Activated CD8-positive, alpha-beta T cell treated with anti-CD3 and anti-CD28 coated beads, Interleukin-2, amount 10 ng/mL, durations not matched to agents 7 days and 5 days (primary cell): ENCODE data around the gene RPL5. TPM values are rescaled to one million over a fixed set of nuclear protein-coding genes. Genes with fewer than 3 reads are reported as not detected.

ENCODE experiments used
- ATAC-seq: fragments of 150-1000 bp; cut with Tn5 transposase; one replicate; pipeline ENCODE4 v1.10.0; 2021; ENCODE audit warnings: moderate library complexity
- CTCF ChIA-PET: fragments of 350-600 bp; sonication (Branson Sonifier 250); formaldehyde crosslinking; loops from one replicate; lab custom pipeline; 2021; ENCODE audit warnings: antibody characterized with exemption; lab: Charles Lee
- POLR2A ChIA-PET: fragments of 350-600 bp; sonication (Branson Sonifier 250); formaldehyde crosslinking; loops from one replicate; lab custom pipeline; 2021; ENCODE audit warnings: antibody characterized with exemption; lab: Charles Lee
- DNase-seq: peaks from one replicate; pipeline ENCODE4 v3.0.0-alpha.2; 2020
- H3K27ac Mint-ChIP-seq: one replicate; pipeline ENCODE4 v1.8.0; 2021; ENCODE audit warnings: mild to moderate bottlenecking, mixed read lengths
- H3K27me3 Mint-ChIP-seq: one replicate; pipeline ENCODE4 v1.8.0; 2021; ENCODE audit warnings: low read depth, mixed read lengths
- H3K36me3 Mint-ChIP-seq: one replicate; pipeline ENCODE4 v1.8.0; 2021; ENCODE audit warnings: low read depth, mixed read lengths
- H3K4me1 Mint-ChIP-seq: one replicate; pipeline ENCODE4 v1.8.0; 2021; ENCODE audit warnings: low read depth, mixed read lengths
- H3K4me3 Mint-ChIP-seq: one replicate; pipeline ENCODE4 v1.8.0; 2021; ENCODE audit warnings: mild to moderate bottlenecking, mixed read lengths
- H3K9me3 Mint-ChIP-seq: one replicate; pipeline ENCODE4 v1.8.0; 2022; ENCODE audit warnings: mixed read lengths; ENCODE audit not compliant: insufficient read depth
- total RNA-seq, 2 experiments: library from RNA; stranded (reverse); gene quantifications; one replicate each; pipeline ENCODE4 v1.2.3, GENCODE V29; 2021

RPL5 gene
- total RNA-seq, 2 experiments from 2014 or later, result 816 to 821 TPM

GRCh38 chr1:92797297-92797696 lies 34.5 kb upstream of the RPL5 start:
- Mint-ChIP-seq H3K9me3 (no peaks in the 10 kb centered on the region), H3K27me3 (peaks cover 52% of the 10 kb centered on the region), H3K27ac (no peak overlapping the region), H3K4me3 (no peak overlapping the region), H3K36me3 (no peaks in the 10 kb centered on the region), H3K4me1 (no peaks in the 10 kb centered on the region)
- ATAC-seq (no peak), DNase-seq (no peak)
- ChIA-PET CTCF (interaction anchor here (0.6 to 1.2 kb wide), 2 partner anchors 48 to 453 kb away, joined by 3 to 4 read pairs; no protein-coding TSS in a partner anchor), POLR2A (no interaction called here)

- H3K27ac Mint-ChIP-seq, result no peak overlapping the region
- H3K4me3 Mint-ChIP-seq, result no peak overlapping the region
- no peaks in the 10 kb centered on the region for H3K4me1 Mint-ChIP-seq
- ATAC-seq (no peak), DNase-seq (no peak)
- no peaks in the 10 kb centered on the region for H3K36me3 Mint-ChIP-seq
- ChIA-PET CTCF (interaction anchor here (0.6 to 1.2 kb wide), 2 partner anchors 49 to 454 kb away, joined by 3 to 4 read pairs; no protein-coding TSS in a partner anchor), POLR2A (no interaction called here)
- no peaks in the 10 kb centered on the region for H3K9me3 Mint-ChIP-seq
- peaks cover 47% of the 10 kb centered on the region for H3K27me3 Mint-ChIP-seq
Observed at GRCh38 chr1:92797961-92798360, 33.9 kb upstream of the RPL5 start.

- ATAC-seq, result no peak
- no peak overlapping the region for H3K27ac Mint-ChIP-seq
- H3K9me3 Mint-ChIP-seq, result no peaks in the 10 kb centered on the region
- H3K4me1 Mint-ChIP-seq, result no peaks in the 10 kb centered on the region
- no peaks in the 10 kb centered on the region for H3K36me3 Mint-ChIP-seq
- DNase-seq, result no peak
- no peak overlapping the region for H3K4me3 Mint-ChIP-seq
- H3K27me3 Mint-ChIP-seq, result peaks cover 23% of the 10 kb centered on the region
- ChIA-PET CTCF (interaction anchor here (1.6 kb wide), 1 partner anchor 29 kb away, joined by 4 read pairs; the partner anchor contains the start of gene RPL5), POLR2A (no interaction called here)
Observed at GRCh38 chr1:92803140-92803887, 28.5 kb upstream of the RPL5 start.

- no peak overlapping the region for H3K27ac Mint-ChIP-seq
- H3K4me1 Mint-ChIP-seq, result no peaks in the 10 kb centered on the region
- H3K27me3 Mint-ChIP-seq, result peaks cover 26% of the 10 kb centered on the region
- H3K9me3 Mint-ChIP-seq, result no peaks in the 10 kb centered on the region
- H3K36me3 Mint-ChIP-seq, result no peaks in the 10 kb centered on the region
- DNase-seq (no peak), ATAC-seq (no peak)
- CTCF ChIA-PET, result interaction anchor here (0.7 to 1.6 kb wide), 3 partner anchors 13 to 112 kb away, joined by 3 to 4 read pairs (median 4); partner anchors contain the start of gene RPL5
- no peak overlapping the region for H3K4me3 Mint-ChIP-seq
- POLR2A ChIA-PET, result no interaction called here
Observed at GRCh38 chr1:92804721-92805201, 27.1 kb upstream of the RPL5 start.

DNA sequence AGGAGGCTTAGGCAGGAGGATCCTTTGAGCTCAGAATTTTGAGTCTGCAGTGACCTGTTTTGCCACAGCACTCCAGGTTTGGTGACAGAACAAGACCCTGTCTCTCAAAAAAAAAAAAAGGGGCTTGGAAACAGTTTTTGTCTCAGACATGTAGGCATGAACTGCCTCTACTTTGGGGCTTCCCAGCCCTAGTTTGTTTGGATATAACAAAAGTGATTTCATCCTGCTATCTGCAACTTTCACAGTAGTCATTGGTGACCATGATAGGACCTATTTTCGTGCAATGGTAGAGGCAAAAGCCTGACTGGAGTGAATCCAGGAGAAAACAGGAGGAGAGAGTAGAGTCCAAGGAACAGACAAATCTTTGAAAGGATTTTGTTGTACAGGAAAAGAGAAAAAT lies 26.6 kb upstream of the RPL5 start:
- ChIA-PET CTCF (interaction anchor here (0.7 to 1.6 kb wide), 3 partner anchors 13 to 112 kb away, joined by 3 to 4 read pairs (median 4); partner anchors contain the start of gene RPL5), POLR2A (no interaction called here)
- no peaks in the 10 kb centered on the region for H3K36me3 Mint-ChIP-seq
- H3K4me3 Mint-ChIP-seq, result no peak overlapping the region
- ATAC-seq (no peak), DNase-seq (no peak)
- H3K4me1 Mint-ChIP-seq, result no peaks in the 10 kb centered on the region
- peaks cover 26% of the 10 kb centered on the region for H3K27me3 Mint-ChIP-seq
- H3K27ac Mint-ChIP-seq, result no peak overlapping the region
- H3K9me3 Mint-ChIP-seq, result no peaks in the 10 kb centered on the region

DNA sequence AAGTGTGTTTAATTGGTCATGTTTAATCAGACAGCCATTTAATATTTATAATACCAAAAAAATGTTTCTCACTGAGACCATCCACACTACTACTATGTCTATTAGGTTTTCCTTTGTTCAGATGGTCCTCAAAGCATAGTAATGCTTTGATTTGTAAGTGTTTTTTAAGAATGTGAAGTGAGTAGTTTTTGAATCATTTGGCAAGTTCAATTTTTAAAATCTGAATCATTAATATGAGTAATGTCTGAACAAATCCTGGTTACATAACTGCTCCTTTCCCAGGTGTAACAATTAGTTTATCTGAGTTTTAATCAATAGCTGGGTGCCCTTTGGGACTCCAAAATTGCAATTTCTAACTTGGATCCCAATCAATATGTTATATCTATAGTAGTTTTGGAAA lies 23.5 kb upstream of the RPL5 start:
- Mint-ChIP-seq H3K4me1 (no peaks in the 10 kb centered on the region), H3K27ac (no peak overlapping the region), H3K4me3 (no peak overlapping the region), H3K36me3 (no peaks in the 10 kb centered on the region), H3K9me3 (no peaks in the 10 kb centered on the region), H3K27me3 (peaks cover 27% of the 10 kb centered on the region)
- ChIA-PET POLR2A (no interaction called here), CTCF (interaction anchor here (1.6 kb wide), 1 partner anchor 10 kb away, joined by 4 read pairs; no protein-coding TSS in a partner anchor)
- ATAC-seq (no peak), DNase-seq (no peak)

GRCh38 chr1:92816732-92817131 lies 15.1 kb upstream of the RPL5 start:
- Mint-ChIP-seq H3K27ac (no peak overlapping the region), H3K9me3 (no peaks in the 10 kb centered on the region), H3K4me3 (no peak overlapping the region), H3K36me3 (no peaks in the 10 kb centered on the region), H3K27me3 (peaks cover 32% of the 10 kb centered on the region), H3K4me1 (no peaks in the 10 kb centered on the region)
- POLR2A ChIA-PET, result interaction anchor here (1.2 kb wide), 1 partner anchor 15 kb away, joined by 3 read pairs; the partner anchor contains the start of gene RPL5
- CTCF ChIA-PET, result interaction anchor here (1.7 to 7.2 kb wide), 4 partner anchors 14 to 69 kb away, joined by 3 to 91 read pairs (median 7); partner anchors contain the start of gene RPL5
- ATAC-seq (no peak), DNase-seq (no peak)

DNA sequence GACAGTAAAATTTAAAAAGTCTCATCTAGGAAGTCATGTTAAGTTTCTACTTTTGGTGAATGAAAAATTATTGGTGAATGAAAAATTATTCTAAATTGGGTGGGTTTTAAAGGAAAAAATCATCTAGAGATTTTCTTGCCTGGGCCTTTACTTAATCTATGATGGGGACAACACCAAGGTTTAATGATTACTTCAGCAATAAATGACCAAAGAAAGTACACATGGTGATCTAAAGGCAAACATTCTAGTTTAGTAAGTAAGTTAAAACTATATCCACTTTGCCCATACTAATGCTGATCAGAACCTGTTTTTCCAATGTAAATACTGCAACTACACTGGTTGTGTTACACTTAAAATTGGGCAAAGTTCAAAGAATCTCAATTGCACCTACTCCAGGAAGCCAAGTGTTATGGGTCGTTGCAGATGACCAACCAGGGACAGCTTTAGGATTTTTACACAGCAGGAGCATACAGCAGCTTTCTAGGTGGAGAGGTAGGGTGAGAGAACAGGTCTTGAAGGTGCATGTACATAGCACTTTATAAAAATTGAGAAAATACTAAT lies 14.6 kb upstream of the RPL5 start:
- DNase-seq, result no peak
- H3K9me3 Mint-ChIP-seq, result no peaks in the 10 kb centered on the region
- no peak overlapping the region for H3K4me3 Mint-ChIP-seq
- ATAC-seq, result no peak
- CTCF ChIA-PET, result interaction anchor here (1.7 to 7.2 kb wide), 5 partner anchors 14 to 188 kb away, joined by 3 to 91 read pairs (median 5); partner anchors contain the start of gene RPL5
- H3K27ac Mint-ChIP-seq, result no peak overlapping the region
- H3K4me1 Mint-ChIP-seq, result no peaks in the 10 kb centered on the region
- no peaks in the 10 kb centered on the region for H3K36me3 Mint-ChIP-seq
- POLR2A ChIA-PET, result interaction anchor here (1.2 kb wide), 1 partner anchor 15 kb away, joined by 3 read pairs; the partner anchor contains the start of gene RPL5
- H3K27me3 Mint-ChIP-seq, result peaks cover 32% of the 10 kb centered on the region

DNA sequence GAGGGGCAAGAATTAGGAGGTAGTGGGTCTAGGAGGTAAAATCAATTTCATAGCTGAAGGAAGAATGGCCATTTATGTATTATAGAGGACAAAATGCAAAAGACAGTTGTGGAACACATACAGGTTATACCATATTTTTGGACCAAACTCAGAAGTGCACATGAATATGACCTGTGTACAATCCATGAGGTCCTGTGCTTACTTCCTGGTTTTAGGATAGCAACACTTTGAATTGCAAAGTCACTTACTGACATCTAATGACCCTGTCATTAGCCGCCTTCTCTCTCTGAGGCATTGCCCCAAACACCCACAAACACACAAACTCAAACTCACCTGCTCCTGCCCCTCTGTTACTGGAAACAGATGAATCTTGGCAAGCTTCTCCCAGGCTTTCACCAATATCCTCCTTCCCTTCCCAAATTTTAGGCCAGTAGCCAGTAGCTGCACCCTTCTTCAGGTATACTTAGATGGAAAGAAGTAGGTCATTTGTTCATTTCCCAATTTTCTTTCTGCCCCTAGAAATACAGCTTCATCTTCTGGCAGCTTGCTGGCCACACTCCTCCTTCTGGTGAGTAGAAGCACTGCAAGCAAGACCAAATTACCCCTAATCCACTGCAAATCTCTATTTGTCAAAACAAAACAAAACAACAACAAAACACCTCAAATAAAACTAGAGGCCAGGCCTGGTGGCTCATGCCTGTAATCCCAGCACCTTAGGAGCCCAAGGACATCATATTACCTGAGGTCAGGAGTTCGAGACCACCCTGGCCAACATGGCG lies 13.7 kb upstream of the RPL5 start:
- ChIA-PET POLR2A (interaction anchor here (1.2 kb wide), 1 partner anchor 14 kb away, joined by 3 read pairs; the partner anchor contains the start of gene RPL5), CTCF (interaction anchor here (0.6 to 7.2 kb wide), 28 partner anchors 10 to 821 kb away, joined by 3 to 91 read pairs (median 4); partner anchors contain the start of genes BTBD8, GFI1 and RPL5)

DNA sequence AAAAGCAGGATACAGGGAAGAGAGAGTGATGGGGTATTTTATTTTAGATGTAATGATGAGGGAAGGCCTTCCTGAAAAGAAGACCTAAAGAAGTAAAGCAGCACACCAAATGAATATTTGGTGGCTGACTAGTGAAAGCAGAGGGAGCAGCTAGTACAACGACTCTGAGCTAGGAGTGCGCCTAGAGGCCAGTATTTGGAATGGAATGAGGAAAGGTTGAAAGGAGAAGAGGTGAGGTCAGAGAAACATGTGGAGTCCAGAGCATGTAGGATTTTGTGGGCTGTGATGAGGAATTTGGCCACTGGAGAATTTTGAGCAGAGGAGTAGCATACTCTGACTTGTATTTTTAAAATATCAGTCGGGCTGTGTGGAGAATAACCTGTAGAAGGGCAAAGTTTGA lies 11.8 kb upstream of the RPL5 start:
- CTCF ChIA-PET, result interaction anchor here (1.4 to 7.2 kb wide), 3 partner anchors 11 to 72 kb away, joined by 4 to 91 read pairs (median 13); partner anchors contain the start of gene RPL5
- DNase-seq (no peak), ATAC-seq (no peak)
- H3K36me3 Mint-ChIP-seq, result no peaks in the 10 kb centered on the region
- H3K4me1 Mint-ChIP-seq, result no peaks in the 10 kb centered on the region
- POLR2A ChIA-PET, result no interaction called here
- peaks cover 21% of the 10 kb centered on the region for H3K27me3 Mint-ChIP-seq
- H3K4me3 Mint-ChIP-seq, result no peak overlapping the region
- H3K27ac Mint-ChIP-seq, result no peak overlapping the region
- no peaks in the 10 kb centered on the region for H3K9me3 Mint-ChIP-seq

More for the DNA sequence above, 13.7 kb upstream of the RPL5 start:
- no peak overlapping the region for H3K4me3 Mint-ChIP-seq
- DNase-seq, result peak; percentile 33
- no peaks in the 10 kb centered on the region for H3K9me3 Mint-ChIP-seq
- ATAC-seq, result peak; percentile 47
- no peak overlapping the region for H3K27ac Mint-ChIP-seq
- H3K4me1 Mint-ChIP-seq, result no peaks in the 10 kb centered on the region
- no peaks in the 10 kb centered on the region for H3K36me3 Mint-ChIP-seq
- H3K27me3 Mint-ChIP-seq, result peaks cover 25% of the 10 kb centered on the region

DNA sequence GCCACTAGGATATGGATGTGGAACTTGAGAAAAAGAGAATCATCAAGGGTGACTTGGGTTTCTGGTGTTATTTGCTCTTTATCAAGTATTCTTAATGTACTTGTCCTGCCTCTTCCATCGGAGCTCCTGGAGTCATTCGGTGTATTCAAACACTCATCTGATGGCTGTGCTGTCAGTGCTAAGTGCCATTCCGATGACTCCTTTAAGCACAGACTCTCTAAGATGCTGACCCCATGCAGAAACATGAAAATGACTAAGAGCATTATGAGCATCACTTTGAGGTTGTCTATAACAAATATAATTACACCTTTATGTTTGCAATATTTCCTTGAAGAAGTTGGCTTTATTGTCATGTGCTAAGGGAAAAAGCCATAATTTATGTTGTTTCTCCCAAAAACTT lies 11.3 kb upstream of the RPL5 start:
- Mint-ChIP-seq H3K4me1 (no peaks in the 10 kb centered on the region), H3K9me3 (no peaks in the 10 kb centered on the region), H3K4me3 (no peak overlapping the region), H3K36me3 (no peaks in the 10 kb centered on the region), H3K27me3 (peaks cover 21% of the 10 kb centered on the region), H3K27ac (no peak overlapping the region)
- ATAC-seq (no peak), DNase-seq (no peak)
- ChIA-PET CTCF (interaction anchor here (1.4 to 7.2 kb wide), 2 partner anchors 11 to 73 kb away, joined by 4 to 91 read pairs; partner anchors contain the start of gene RPL5), POLR2A (no interaction called here)
